HCT116 (cell line): ENCODE results near the gene PNLDC1. TPM values are rescaled to one million over a fixed set of nuclear protein-coding genes. Genes with fewer than 3 reads are reported as not detected.

ENCODE experiments used
- ATAC-seq: fragments of 200-7000 bp; cut with Tn5 transposase; 2 replicates; pipeline ENCODE4 v1.9.1; 2020; ENCODE audit warnings: mild to moderate bottlenecking, moderate library complexity
- Bru-seq: library from RNA; stranded (reverse); fragments of 400-500 nt; gene quantifications from one replicate; lab custom pipeline; 2021; lab: Mats Ljungman, UMichigan
- BruChase-seq, 2 experiments: library from RNA; stranded (reverse); fragments of 400-500 nt; gene quantifications; one replicate each; lab custom pipeline; 2021; lab: Mats Ljungman, UMichigan
- BruUV-seq: library from RNA; stranded (reverse); fragments of 400-500 nt; replicated peaks from 2 replicates; lab custom pipeline; 2021; lab: Mats Ljungman, UMichigan
- CTCF ChIA-PET: fragments of 300-600 bp; sonication (Branson Sonifier 250); formaldehyde crosslinking; loops from one replicate; lab custom pipeline; 2021; ENCODE audit warnings: antibody characterized with exemption; lab: Charles Lee
- POLR2A ChIA-PET: fragments of 300-600, 350-600 bp; sonication (Branson Sonifier 250); formaldehyde crosslinking; loops from one replicate; lab custom pipeline; 2021; ENCODE audit warnings: antibody characterized with exemption; lab: Charles Lee
- RAD21 ChIA-PET, 2 experiments: fragments of 300-600 bp; sonication (Branson Sonifier 250); formaldehyde crosslinking; loops; one replicate each; lab custom pipeline; 2023; ENCODE audit warnings: low total read pairs in 2 of 2; ENCODE audit not compliant: uncharacterized antibody in 2 of 2, unreplicated experiment in 2 of 2, low non-redundant PET in 1 of 2; lab: Charles Lee
- DNase-seq: peaks from one replicate; pipeline ENCODE4 v3.0.0-alpha.2; 2010; ENCODE audit warnings: low read depth, low spot score
- H2AFZ ChIP-seq: fragments of 200-600 bp; shearing (Covaris generic), sonication (generic); 2 replicates; pipeline ENCODE4 v1.6.1; 2017; ENCODE audit warnings: low read depth, mixed run types, mixed read lengths, antibody characterized with exemption, low read length; ENCODE audit not compliant: poor library complexity, severe bottlenecking
- H3K27ac ChIP-seq: 2 replicates; pipeline ENCODE4 v1.5.1; 2012; ENCODE audit warnings: low read depth, low read length
- H3K27me3 ChIP-seq: fragments of 200-600 bp; sonication (generic); 2 replicates; pipeline ENCODE4 v1.6.1; 2016; ENCODE audit warnings: mixed run types, low read length, mixed read lengths; ENCODE audit not compliant: insufficient read depth
- H3K36me3 ChIP-seq, 2 experiments: fragments of 200-500 bp in 1 of 2; fragments of 200-600 bp in 1 of 2; sonication (Bioruptor generic) in 1 of 2; sonication (generic) in 1 of 2; 2 replicates each; pipeline versions ENCODE4 v1.5.1 to v1.6.1; 2014 to 2016; ENCODE audit warnings: low read length in 2 of 2, inconsistent platforms in 1 of 2, mixed read lengths in 1 of 2, mixed run types in 1 of 2; ENCODE audit not compliant: insufficient read depth in 2 of 2, control insufficient read depth in 1 of 2
- H3K4me1 ChIP-seq, 2 experiments: fragments of 200-600 bp in 1 of 2; sonication (generic) in 1 of 2; 2 replicates each; pipeline versions ENCODE4 v1.5.1 to v1.6.1; 2012 to 2017; ENCODE audit warnings: low read length in 2 of 2, inconsistent platforms in 1 of 2, mild to moderate bottlenecking in 1 of 2, mixed read lengths in 1 of 2, mixed run types in 1 of 2, moderate library complexity in 1 of 2; ENCODE audit not compliant: insufficient read depth in 2 of 2, control insufficient read depth in 1 of 2
- H3K4me2 ChIP-seq: fragments of 200-600 bp; sonication (generic); 2 replicates; pipeline ENCODE4 v1.6.1; 2017; ENCODE audit warnings: mixed run types, low read length, mixed read lengths
- H3K4me3 ChIP-seq, 2 experiments: fragments of 200-600 bp in 1 of 2; sonication (generic) in 1 of 2; replicated peaks in 1 of 2; 2 replicates each; pipeline ENCODE4 v1.5.1; 2011 to 2016; ENCODE audit warnings: low read length in 2 of 2, control low read depth in 1 of 2, low read depth in 1 of 2, mild to moderate bottlenecking in 1 of 2, mixed read lengths in 1 of 2, mixed run types in 1 of 2
- H3K79me2 ChIP-seq: fragments of 200-600 bp; sonication (generic); 2 replicates; pipeline ENCODE4 v1.6.1; 2017; ENCODE audit warnings: mild to moderate bottlenecking, mixed run types, low read length, moderate library complexity, mixed read lengths; ENCODE audit not compliant: insufficient read depth
- H3K9ac ChIP-seq: fragments of 200-600 bp; sonication (generic); 2 replicates; pipeline ENCODE4 v1.6.1; 2016; ENCODE audit warnings: low read length, mixed read lengths
- H3K9me2 ChIP-seq: fragments of 200-600 bp; sonication (generic), shearing (Covaris generic); 2 replicates; pipeline ENCODE4 v1.6.1; 2017; ENCODE audit warnings: mixed run types, mild to moderate bottlenecking, moderate library complexity; ENCODE audit not compliant: insufficient read depth
- H3K9me3 ChIP-seq, 2 experiments: fragments of 200-500 bp in 1 of 2; fragments of 200-600 bp in 1 of 2; sonication (Bioruptor generic) in 1 of 2; sonication (generic) in 1 of 2; 2 replicates each; pipeline ENCODE4 v1.6.1; 2014 to 2017; ENCODE audit warnings: low read length in 2 of 2, mixed read lengths in 2 of 2, inconsistent platforms in 1 of 2, low read depth in 1 of 2, mild to moderate bottlenecking in 1 of 2, mixed run types in 1 of 2, moderate library complexity in 1 of 2; ENCODE audit not compliant: control insufficient read depth in 1 of 2, insufficient read depth in 1 of 2
- H4K20me1 ChIP-seq: fragments of 200-600 bp; sonication (generic), shearing (Covaris generic); 2 replicates; pipeline ENCODE4 v1.6.1; 2017; ENCODE audit warnings: mixed run types, mild to moderate bottlenecking, moderate library complexity; ENCODE audit not compliant: insufficient read depth
- CEBPB ChIP-seq: IDR thresholded peaks from 2 replicates; pipeline ENCODE4 v1.6.1; 2012; ENCODE audit warnings: low read depth
- REST ChIP-seq: IDR thresholded peaks from 2 replicates; pipeline ENCODE4 v1.6.1; 2012; ENCODE audit warnings: low read depth
- SRF ChIP-seq: IDR thresholded peaks from 2 replicates; pipeline ENCODE4 v1.6.1; 2012; ENCODE audit warnings: low read depth
- YY1 ChIP-seq: IDR thresholded peaks from 2 replicates; pipeline ENCODE4 v1.6.1; 2011; ENCODE audit warnings: low read length, low read depth, moderate library complexity, mild to moderate bottlenecking; ENCODE audit not compliant: insufficient replicate concordance; ENCODE audit errors: extremely low read depth
- intact Hi-C: fragments of 100-400 bp; cut with micrococcal nuclease; formaldehyde crosslinking; loops from 2 replicates; pipeline ENCODE4 v1.10.0; 2022
- long read RNA-seq: library from polyadenylated mRNA; unstranded; transcript quantifications from one replicate; pipeline ENCODE4 v2.0.0, GENCODE V29; 2021; ENCODE audit not compliant: unreplicated experiment
- polyA plus RNA-seq: library from polyadenylated mRNA; unstranded; fragments of >200 nt; gene quantifications from 2 replicates; pipeline ENCODE4 v1.2.1, GENCODE V29; 2012; ENCODE audit warnings: missing spikeins
- total RNA-seq: library from RNA; stranded (reverse); gene quantifications from one replicate; pipeline ENCODE4 v1.2.1, GENCODE V29; 2021; ENCODE audit not compliant: unreplicated experiment
- TF ChIP-seq, protein P1 (sequence below): IDR thresholded peaks from 2 replicates; pipeline ENCODE4 v1.6.1; 2012

The PNLDC1 gene, protein sequence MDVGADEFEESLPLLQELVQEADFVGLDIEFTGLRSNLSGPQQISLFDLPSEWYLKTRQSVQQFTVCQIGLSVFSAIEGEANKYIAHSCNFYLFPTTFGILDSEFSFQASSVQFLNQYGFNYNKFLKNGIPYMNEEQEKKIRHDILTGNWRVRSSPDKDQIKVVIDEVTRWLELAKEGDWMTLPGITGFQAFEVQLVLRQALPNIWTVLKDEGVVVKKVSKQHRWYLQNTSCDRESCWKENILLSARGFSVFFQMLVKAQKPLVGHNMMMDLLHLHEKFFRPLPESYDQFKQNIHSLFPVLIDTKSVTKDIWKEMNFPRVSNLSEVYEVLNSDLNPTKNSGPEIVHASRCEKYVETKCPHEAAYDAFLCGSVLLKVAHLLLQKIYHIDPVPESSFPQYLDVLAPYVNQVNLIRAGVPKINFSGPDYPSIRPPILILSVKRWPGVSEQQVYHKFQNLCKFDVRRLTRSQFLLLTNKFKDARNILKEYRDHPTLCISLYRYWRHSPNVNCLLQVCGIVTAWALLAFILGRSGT
- 0.37 TPM for total RNA-seq
- polyA plus RNA-seq: 0.04 and 0.07 TPM in 2 replicates
- Bru-seq, nascent RNA: percentile 29 among the genes with signal in this experiment
- BruChase-seq, experiment 1, labeled RNA remaining after a 6-hour chase: percentile 50 among the genes with signal in this experiment
- BruChase-seq, experiment 2, labeled RNA remaining after a 2-hour chase: percentile 45 among the genes with signal in this experiment
- long read RNA-seq: 0 reads

- no peaks in the 10 kb centered on the region for H3K9me2 ChIP-seq
- ChIA-PET POLR2A (interaction anchor here (1.0 kb wide), 1 partner anchor 10 kb away, joined by 4 read pairs; the partner anchor contains the start of gene MRPL18), CTCF (no interaction called here), RAD21 (no interaction called here)
- TF ChIP-seq CEBPB (no peak), SRF (no peak), YY1 (no peak), REST (no peak)
- TF ChIP-seq, protein P1, sequence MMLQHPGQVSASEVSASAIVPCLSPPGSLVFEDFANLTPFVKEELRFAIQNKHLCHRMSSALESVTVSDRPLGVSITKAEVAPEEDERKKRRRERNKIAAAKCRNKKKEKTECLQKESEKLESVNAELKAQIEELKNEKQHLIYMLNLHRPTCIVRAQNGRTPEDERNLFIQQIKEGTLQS: no peak
- no peak within 1 kb of the TSS for H3K27ac ChIP-seq
- no peaks in the 10 kb centered on the region for H3K27me3 ChIP-seq
- no peaks in the 10 kb centered on the region for H3K4me1 ChIP-seq
- H4K20me1 ChIP-seq: peaks cover 4% of the 10 kb centered on the region
- no peak within 1 kb of the TSS for H2AFZ ChIP-seq
- intact Hi-C loops: no loop called here
- H3K4me3 ChIP-seq: no peak within 1 kb of the TSS
- no peak within 1 kb of the TSS for H3K4me2 ChIP-seq
- DNase-seq (no peak), ATAC-seq (no peak)
- H3K36me3 ChIP-seq: peaks cover 21 to 24% of the 10 kb centered on the region in 2 experiments
- peaks cover 23% of the 10 kb centered on the region for H3K79me2 ChIP-seq
- H3K9ac ChIP-seq: no peak within 1 kb of the TSS
- BruUV-seq: no TSS peak
- H3K9me3 ChIP-seq: no peaks in the 10 kb centered on the region
These were observed at the start of gene PNLDC1 for GRCh38 chr6:159800141-159800865. TSS of gene PNLDC1 (plus strand) at chr6:159800276. CDS start at chr6:159800308, 32 bp downstream.
